ENCODE data around the gene ZXDA.

GRCh38 chrX:57905141-57905540 lies 5.1 kb downstream of the ZXDA start:
- no peak for TF ChIP-seq CTCF (IDR thresholded peaks at IDR 0.05)
- TF ChIP-seq POLR2AphosphoS5 (IDR thresholded peaks at IDR 0.05; ENCODE audit: insufficient read depth in 1 of 2, low read depth in 1 of 2), result peak in 1 of 2 donors; percentile 16

All from vagina (tissue), 2 donors.